A673 (cell line): Measurements from ENCODE around the gene KICS2. TPM values are rescaled to one million over a fixed set of nuclear protein-coding genes. Genes with fewer than 3 reads are reported as not detected.

Source experiments
- BruUV-seq: library from RNA; stranded (reverse); fragments of 400-500 nt; replicated peaks from 2 replicates; lab custom pipeline; 2021; lab: Mats Ljungman, UMichigan
- CTCF ChIA-PET: fragments of 300-600 bp; sonication (Branson Sonifier 250); formaldehyde crosslinking; loops from one replicate; lab custom pipeline; 2022; ENCODE audit warnings: antibody characterized with exemption; lab: Charles Lee
- POLR2A ChIA-PET: fragments of 300-600 bp; sonication (Branson Sonifier 250); formaldehyde crosslinking; loops from one replicate; lab custom pipeline; 2022; ENCODE audit warnings: antibody characterized with exemption; ENCODE audit not compliant: low non-redundant PET; lab: Charles Lee
- DNase-seq: peaks from one replicate; pipeline ENCODE4 v3.0.0-alpha.2; 2015; ENCODE audit warnings: low spot score
- H3K27ac ChIP-seq: fragments of 200-600 bp; sonication (generic); 2 replicates; pipeline ENCODE4 v1.5.1; 2016; ENCODE audit warnings: mixed run types, low read depth, mild to moderate bottlenecking, mixed read lengths, antibody characterized with exemption, low read length; ENCODE audit not compliant: poor library complexity, severe bottlenecking
- H3K27me3 ChIP-seq: fragments of 200-600 bp; sonication (generic); replicated peaks from 2 replicates; pipeline ENCODE4 v1.6.1; 2017; ENCODE audit warnings: mixed run types, low read depth, mild to moderate bottlenecking, mixed read lengths, antibody characterized with exemption, low read length; ENCODE audit not compliant: insufficient read depth, poor library complexity
- H3K36me3 ChIP-seq: fragments of 200-600 bp; sonication (generic); 2 replicates; pipeline ENCODE4 v1.6.1; 2016; ENCODE audit warnings: mixed run types, mild to moderate bottlenecking, mixed read lengths, antibody characterized with exemption, low read length; ENCODE audit not compliant: insufficient read depth, poor library complexity, severe bottlenecking
- H3K4me1 ChIP-seq: fragments of 200-600 bp; sonication (generic); 2 replicates; pipeline ENCODE4 v1.6.1; 2017; ENCODE audit warnings: mixed run types, mild to moderate bottlenecking, mixed read lengths, antibody characterized with exemption, low read length; ENCODE audit not compliant: insufficient read depth, poor library complexity, severe bottlenecking
- H3K4me3 ChIP-seq: fragments of 200-600 bp; sonication (generic); 2 replicates; pipeline ENCODE4 v1.5.1; 2016; ENCODE audit warnings: low read depth, mixed run types, mild to moderate bottlenecking, mixed read lengths, low read length; ENCODE audit not compliant: poor library complexity, severe bottlenecking
- H3K9me3 ChIP-seq: fragments of 200-600 bp; sonication (generic); 2 replicates; pipeline ENCODE4 v1.6.1; 2016; ENCODE audit warnings: mixed run types, low read depth, mild to moderate bottlenecking, mixed read lengths, antibody characterized with exemption, low read length; ENCODE audit not compliant: poor library complexity, severe bottlenecking
- EZH2 ChIP-seq: fragments of 200-600 bp; sonication (generic); IDR thresholded peaks from 2 replicates; pipeline ENCODE4 v1.6.1; 2017; ENCODE audit warnings: borderline replicate concordance, low read depth, mild to moderate bottlenecking, mixed read lengths, antibody characterized with exemption, low read length; ENCODE audit not compliant: poor library complexity, severe bottlenecking
- intact Hi-C: fragments of 100-400 bp; cut with micrococcal nuclease; formaldehyde crosslinking; loops from one replicate; pipeline ENCODE4 v1.10.0; 2022; ENCODE audit not compliant: unreplicated experiment
- total RNA-seq: library from RNA; stranded (reverse); gene quantifications from 2 replicates; pipeline ENCODE4 v1.2.3, GENCODE V29; 2021
- TF ChIP-seq, protein P1 (sequence below): fragments of 300-800, 200-600 bp; sonication (generic); conservative IDR thresholded peaks from 2 replicates; pipeline ENCODE4 v1.5.1; 2017; ENCODE audit warnings: low read depth, mild to moderate bottlenecking, antibody characterized with exemption, low read length, moderate library complexity, mixed read lengths

Gene KICS2
- total RNA-seq, 1 experiment from 2014 or later, result 14.0 TPM

DNA sequence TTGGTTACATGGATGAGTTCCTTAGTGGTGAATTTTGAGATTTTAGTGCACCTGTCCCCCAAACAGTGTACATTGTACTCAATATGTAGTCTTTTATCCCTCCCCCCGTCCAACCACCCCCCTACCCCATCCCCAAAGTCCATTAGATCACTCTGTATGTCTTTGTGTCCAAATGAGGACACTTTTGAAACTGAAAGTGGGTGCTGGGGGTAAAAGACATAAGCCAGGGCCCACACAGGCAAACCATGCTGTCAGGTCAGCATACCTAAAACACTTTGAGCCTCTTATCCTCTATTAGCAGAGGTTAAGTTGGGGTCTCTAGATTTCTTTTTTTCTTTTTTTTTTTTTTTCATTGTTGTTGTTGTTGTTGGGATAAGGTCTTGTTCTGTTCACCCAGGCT lies 31.3 kb upstream of the KICS2 start:
- POLR2A ChIA-PET, result no interaction called here
- CTCF ChIA-PET, result interaction anchor here (0.7 kb wide), 1 partner anchor 428 kb away, joined by 5 read pairs; no protein-coding TSS in a partner anchor
- no peaks in the 10 kb centered on the region for H3K27me3 ChIP-seq
- intact Hi-C loops, result loop anchor here (10.0 kb wide), 2 partner anchors 579 to 1149 kb away; no protein-coding TSS in a partner anchor
- TF ChIP-seq, protein P1, sequence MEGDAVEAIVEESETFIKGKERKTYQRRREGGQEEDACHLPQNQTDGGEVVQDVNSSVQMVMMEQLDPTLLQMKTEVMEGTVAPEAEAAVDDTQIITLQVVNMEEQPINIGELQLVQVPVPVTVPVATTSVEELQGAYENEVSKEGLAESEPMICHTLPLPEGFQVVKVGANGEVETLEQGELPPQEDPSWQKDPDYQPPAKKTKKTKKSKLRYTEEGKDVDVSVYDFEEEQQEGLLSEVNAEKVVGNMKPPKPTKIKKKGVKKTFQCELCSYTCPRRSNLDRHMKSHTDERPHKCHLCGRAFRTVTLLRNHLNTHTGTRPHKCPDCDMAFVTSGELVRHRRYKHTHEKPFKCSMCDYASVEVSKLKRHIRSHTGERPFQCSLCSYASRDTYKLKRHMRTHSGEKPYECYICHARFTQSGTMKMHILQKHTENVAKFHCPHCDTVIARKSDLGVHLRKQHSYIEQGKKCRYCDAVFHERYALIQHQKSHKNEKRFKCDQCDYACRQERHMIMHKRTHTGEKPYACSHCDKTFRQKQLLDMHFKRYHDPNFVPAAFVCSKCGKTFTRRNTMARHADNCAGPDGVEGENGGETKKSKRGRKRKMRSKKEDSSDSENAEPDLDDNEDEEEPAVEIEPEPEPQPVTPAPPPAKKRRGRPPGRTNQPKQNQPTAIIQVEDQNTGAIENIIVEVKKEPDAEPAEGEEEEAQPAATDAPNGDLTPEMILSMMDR, result no peak
- TF ChIP-seq EZH2, result no peak
- H3K27ac ChIP-seq, result no peak overlapping the region
- no peaks in the 10 kb centered on the region for H3K4me1 ChIP-seq
- no peaks in the 10 kb centered on the region for H3K9me3 ChIP-seq
- BruUV-seq, result no TSS peak
- DNase-seq, result no peak
- no peak overlapping the region for H3K4me3 ChIP-seq
- no peaks in the 10 kb centered on the region for H3K36me3 ChIP-seq

DNA sequence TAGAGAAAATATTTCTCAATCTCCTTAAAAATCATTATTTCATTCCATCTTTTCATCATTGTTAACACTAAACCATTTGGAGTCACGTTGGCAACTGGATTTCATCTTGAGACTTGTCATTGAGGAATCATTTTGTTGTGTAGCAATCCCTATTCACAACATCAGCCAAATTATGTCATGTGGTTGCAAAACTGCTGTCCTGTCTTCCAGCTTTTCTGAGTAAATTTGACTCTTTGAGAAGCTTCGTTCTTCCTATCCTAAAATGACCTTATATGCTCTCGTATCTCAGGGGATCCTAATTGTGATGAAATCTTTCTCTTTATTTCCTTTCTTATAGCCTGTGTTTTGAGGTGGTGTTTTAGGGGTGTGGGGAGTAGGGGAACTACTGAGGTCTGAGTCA lies 30.6 kb upstream of the KICS2 start:
- H3K27ac ChIP-seq, result no peak overlapping the region
- no peaks in the 10 kb centered on the region for H3K9me3 ChIP-seq
- TF ChIP-seq, protein P1, result no peak
- no peak for TF ChIP-seq EZH2
- ChIA-PET CTCF (no interaction called here), POLR2A (interaction anchor here (0.6 kb wide), 1 partner anchor 283 kb away, joined by 3 read pairs; no protein-coding TSS in a partner anchor)
- H3K4me3 ChIP-seq, result no peak overlapping the region
- no peaks in the 10 kb centered on the region for H3K36me3 ChIP-seq
- no peak for DNase-seq
- no peaks in the 10 kb centered on the region for H3K4me1 ChIP-seq
- intact Hi-C loops, result loop anchor here (10.0 kb wide), 2 partner anchors 578 to 1148 kb away; no protein-coding TSS in a partner anchor
- BruUV-seq, result no TSS peak
- H3K27me3 ChIP-seq, result no peaks in the 10 kb centered on the region

DNA sequence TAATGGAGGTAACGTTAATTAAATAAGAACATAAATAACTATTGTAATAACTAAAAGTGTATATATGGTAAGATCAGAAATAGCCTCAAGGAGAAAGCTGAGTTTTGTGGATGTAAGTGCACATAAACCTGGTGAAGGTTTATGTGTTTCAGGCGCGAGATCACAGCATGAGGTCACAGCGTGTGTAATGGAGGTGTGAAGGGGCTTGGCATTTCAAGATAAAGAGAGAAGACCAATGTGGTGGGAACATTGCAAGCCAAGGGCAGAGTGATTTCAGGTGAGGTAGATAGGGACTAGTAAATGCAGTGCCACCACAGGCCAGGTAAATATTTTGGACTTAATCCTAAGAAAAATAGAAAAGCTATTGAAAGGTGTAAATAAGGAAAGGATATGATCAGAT lies 21.7 kb upstream of the KICS2 start:
- H3K9me3 ChIP-seq, result no peaks in the 10 kb centered on the region
- H3K27ac ChIP-seq, result no peak overlapping the region
- intact Hi-C loops, result no loop called here
- ChIA-PET CTCF (interaction anchor here (0.7 kb wide), 1 partner anchor 144 kb away, joined by 5 read pairs; no protein-coding TSS in a partner anchor), POLR2A (no interaction called here)
- DNase-seq, result no peak
- H3K4me1 ChIP-seq, result no peaks in the 10 kb centered on the region
- BruUV-seq, result no TSS peak
- H3K4me3 ChIP-seq, result no peak overlapping the region
- TF ChIP-seq, protein P1, result no peak
- TF ChIP-seq EZH2, result no peak
- H3K36me3 ChIP-seq, result no peaks in the 10 kb centered on the region
- no peaks in the 10 kb centered on the region for H3K27me3 ChIP-seq
